Caco-2 (cell line): ENCODE data around the gene FRMD7. TPM values are rescaled to one million over a fixed set of nuclear protein-coding genes. Genes with fewer than 3 reads are reported as not detected.

Source experiments
- BruUV-seq: library from RNA; stranded (reverse); fragments of 400-500 nt; replicated peaks from 2 replicates; lab custom pipeline; 2021; lab: Mats Ljungman, UMichigan
- CTCF ChIA-PET: fragments of 300-600 bp; sonication (Branson Sonifier 250); formaldehyde crosslinking; loops from one replicate; lab custom pipeline; 2022; ENCODE audit warnings: antibody characterized with exemption; lab: Charles Lee
- POLR2A ChIA-PET: fragments of 300-600 bp; sonication (Branson Sonifier 250); formaldehyde crosslinking; loops from one replicate; lab custom pipeline; 2022; ENCODE audit warnings: antibody characterized with exemption; lab: Charles Lee
- DNase-seq, 2 experiments: peaks; one replicate each; pipeline versions ENCODE4 v3.0.0 to v3.0.0-alpha.2; 2020 to 2022
- H3K27me3 ChIP-seq: replicated peaks from 2 replicates; pipeline ENCODE4 v1.6.0; 2011; ENCODE audit warnings: low read length; ENCODE audit not compliant: control insufficient read depth, insufficient read depth
- H3K36me3 ChIP-seq: 2 replicates; pipeline ENCODE4 v1.5.1; 2011; ENCODE audit warnings: low read length; ENCODE audit not compliant: control insufficient read depth, insufficient read depth
- H3K4me1 ChIP-seq: fragments of 250-450 bp; sonication (Bioruptor Pico); 2 replicates; pipeline ENCODE4 v1.5.1; 2020; ENCODE audit warnings: mild to moderate bottlenecking
- H3K4me3 ChIP-seq: 2 replicates; pipeline ENCODE4 v1.5.1; 2011; ENCODE audit warnings: low read depth, mild to moderate bottlenecking, control low read depth, low read length
- H3K9me3 ChIP-seq: fragments of 250-450 bp; sonication (Bioruptor Pico); 2 replicates; pipeline ENCODE4 v1.5.1; 2020; ENCODE audit warnings: mild to moderate bottlenecking, moderate library complexity
- H3K27ac Mint-ChIP-seq: one replicate; pipeline ENCODE4 v1.8.0; 2022; ENCODE audit warnings: mixed read lengths; ENCODE audit not compliant: unreplicated experiment
- H3K27me3 Mint-ChIP-seq: one replicate; pipeline ENCODE4 v1.8.0; 2022; ENCODE audit warnings: mixed read lengths; ENCODE audit not compliant: insufficient read depth, unreplicated experiment
- H3K36me3 Mint-ChIP-seq: one replicate; pipeline ENCODE4 v1.8.0; 2022; ENCODE audit warnings: mild to moderate bottlenecking, mixed read lengths; ENCODE audit not compliant: insufficient read depth, unreplicated experiment
- H3K4me1 Mint-ChIP-seq: one replicate; pipeline ENCODE4 v1.8.0; 2022; ENCODE audit warnings: low read depth, mixed read lengths; ENCODE audit not compliant: unreplicated experiment
- H3K4me3 Mint-ChIP-seq: one replicate; pipeline ENCODE4 v1.8.0; 2022; ENCODE audit warnings: mild to moderate bottlenecking, moderate library complexity, mixed read lengths; ENCODE audit not compliant: unreplicated experiment
- H3K9me3 Mint-ChIP-seq: one replicate; pipeline ENCODE4 v1.8.0; 2022; ENCODE audit warnings: mixed read lengths; ENCODE audit not compliant: unreplicated experiment
- CTCF ChIP-seq, 2 experiments: fragments of 200-600 bp in 1 of 2; IDR thresholded peaks; 1 replicate in 1 of 2; 2 replicates in 1 of 2; pipeline versions ENCODE4 v1.5.1 to v1.8.0; 2011 to 2022; ENCODE audit warnings: antibody characterized with exemption in 1 of 2, control low read depth in 1 of 2, inconsistent platforms in 1 of 2, low read depth in 1 of 2, low read length in 1 of 2, mild to moderate bottlenecking in 1 of 2, moderate library complexity in 1 of 2; ENCODE audit not compliant: insufficient read depth in 1 of 2, severe bottlenecking in 1 of 2, unreplicated experiment in 1 of 2
- intact Hi-C: fragments of 100-400 bp; cut with micrococcal nuclease; formaldehyde crosslinking; loops from one replicate; pipeline ENCODE4 v1.10.0; 2022; ENCODE audit not compliant: unreplicated experiment
- total RNA-seq: library from RNA; stranded (reverse); gene quantifications from 2 replicates; pipeline ENCODE4 v1.2.3, GENCODE V29; 2022

FRMD7 gene
- total RNA-seq, 1 experiment from 2014 or later = not detected

GRCh38 chrX:132077912-132078311, 49.9 kb downstream of the FRMD7 start:
- TF ChIP-seq CTCF (IDR thresholded peaks at IDR 0.05; ENCODE audit: insufficient read depth in 1 of 2, low read depth in 1 of 2, low read length in 1 of 2, severe bottlenecking in 1 of 2, unreplicated experiment in 1 of 2) = no peak
- no peaks in the 10 kb centered on the region for H3K9me3 Mint-ChIP-seq
- Histone ChIP-seq H3K36me3 (no peaks in the 10 kb centered on the region), H3K4me1 (peaks cover 13% of the 10 kb centered on the region), H3K9me3 (no peaks in the 10 kb centered on the region), H3K4me3 (no peak overlapping the region), H3K27me3 (no peaks in the 10 kb centered on the region)
- H3K36me3 Mint-ChIP-seq = no peaks in the 10 kb centered on the region
- peaks cover 19% of the 10 kb centered on the region for H3K4me1 Mint-ChIP-seq
- peak in 1 of 2 experiments; percentile 14 for DNase-seq
- no TSS peak for BruUV-seq
- H3K27ac Mint-ChIP-seq = no peak overlapping the region
- H3K27me3 Mint-ChIP-seq = no peaks in the 10 kb centered on the region
- intact Hi-C loops = no loop called here
- ChIA-PET POLR2A (no interaction called here), CTCF (interaction anchor here (0.8 to 1.3 kb wide), 3 partner anchors 14 to 536 kb away, joined by 3 to 5 read pairs (median 3); no protein-coding TSS in a partner anchor)
- no peak overlapping the region for H3K4me3 Mint-ChIP-seq

- Histone ChIP-seq H3K36me3 (no peaks in the 10 kb centered on the region), H3K4me1 (peaks cover 13% of the 10 kb centered on the region), H3K27me3 (no peaks in the 10 kb centered on the region), H3K4me3 (no peak overlapping the region), H3K9me3 (no peaks in the 10 kb centered on the region)
- no peak overlapping the region for H3K27ac Mint-ChIP-seq
- no TSS peak for BruUV-seq
- no peaks in the 10 kb centered on the region for H3K36me3 Mint-ChIP-seq
- ChIA-PET CTCF (interaction anchor here (1.3 kb wide), 2 partner anchors 15 to 250 kb away, joined by 3 to 5 read pairs; no protein-coding TSS in a partner anchor), POLR2A (no interaction called here)
- H3K27me3 Mint-ChIP-seq = no peaks in the 10 kb centered on the region
- no peak overlapping the region for H3K4me3 Mint-ChIP-seq
- no peak for TF ChIP-seq CTCF (IDR thresholded peaks at IDR 0.05; ENCODE audit: insufficient read depth in 1 of 2, low read depth in 1 of 2, low read length in 1 of 2, severe bottlenecking in 1 of 2, unreplicated experiment in 1 of 2)
- DNase-seq = no peak
- H3K9me3 Mint-ChIP-seq = no peaks in the 10 kb centered on the region
- intact Hi-C loops = no loop called here
- H3K4me1 Mint-ChIP-seq = peaks cover 19% of the 10 kb centered on the region
Observed at GRCh38 chrX:132077414-132077813, 50.4 kb downstream of the FRMD7 start.

- CTCF ChIA-PET = interaction anchor here (0.9 to 1.6 kb wide), 8 partner anchors 15 to 243 kb away, joined by 3 to 14 read pairs (median 4); partner anchors contain the start of genes RAP2C and STK26
- Histone ChIP-seq H3K27me3 (no peaks in the 10 kb centered on the region), H3K4me1 (no peaks in the 10 kb centered on the region), H3K9me3 (no peaks in the 10 kb centered on the region), H3K36me3 (no peaks in the 10 kb centered on the region), H3K4me3 (no peak overlapping the region)
- Mint-ChIP-seq H3K4me1 (no peaks in the 10 kb centered on the region), H3K36me3 (no peaks in the 10 kb centered on the region), H3K27ac (no peak overlapping the region), H3K9me3 (no peaks in the 10 kb centered on the region), H3K4me3 (no peak overlapping the region), H3K27me3 (no peaks in the 10 kb centered on the region)
- TF ChIP-seq CTCF (IDR thresholded peaks at IDR 0.05; ENCODE audit: insufficient read depth in 1 of 2, low read depth in 1 of 2, low read length in 1 of 2, severe bottlenecking in 1 of 2, unreplicated experiment in 1 of 2) = peak in 1 of 2 experiments; percentile 12
- POLR2A ChIA-PET = interaction anchor here (0.5 kb wide), 1 partner anchor 229 kb away, joined by 3 read pairs; no protein-coding TSS in a partner anchor
- intact Hi-C loops = loop anchor here (1.0 to 2.0 kb wide), 2 partner anchors 48 to 230 kb away; partner anchors contain the start of gene STK26
- BruUV-seq = no TSS peak
- no peak for DNase-seq
Observed at GRCh38 chrX:132071254-132071653, 56.6 kb downstream of the FRMD7 start.
